IMR-90 (cell line): ENCODE data around the gene SCARB1. TPM values are rescaled to one million over a fixed set of nuclear protein-coding genes. Genes with fewer than 3 reads are reported as not detected.

Experiments used
- ATAC-seq: fragments of 200-7000 bp; cut with Tn5 transposase; 2 replicates; pipeline ENCODE4 v1.9.1; 2020; ENCODE audit warnings: low read depth, mild to moderate bottlenecking, moderate library complexity
- BruUV-seq: library from RNA; stranded (reverse); fragments of 400-500 nt; replicated peaks from 2 replicates; lab custom pipeline; 2021; lab: Mats Ljungman, UMichigan
- CTCF ChIA-PET: fragments of 300-600 bp; formaldehyde crosslinking; extraction: SDS; loops from one replicate; lab custom pipeline; 2021; ENCODE audit warnings: antibody characterized with exemption; lab: Yijun Ruan, JAX
- POLR2A ChIA-PET: fragments of 300-600 bp; sonication (Branson Sonifier 250); formaldehyde crosslinking; loops from one replicate; lab custom pipeline; 2022; ENCODE audit warnings: antibody characterized with exemption; ENCODE audit not compliant: unreplicated experiment; lab: Charles Lee
- DNase-seq: peaks from one replicate; pipeline ENCODE4 v3.0.0; 2013
- H2AFZ ChIP-seq: replicated peaks from 2 replicates; pipeline ENCODE3; 2013; ENCODE audit warnings: low read length, mild to moderate bottlenecking; ENCODE audit not compliant: poor library complexity
- H2AK5ac ChIP-seq: 2 replicates; pipeline ENCODE4 v1.6.1; 2013; ENCODE audit warnings: low read depth, low read length, inconsistent platforms
- H2AK9ac ChIP-seq: replicated peaks from 2 replicates; pipeline ENCODE3; 2013; ENCODE audit warnings: mild to moderate bottlenecking, low read depth, low read length, moderate library complexity; ENCODE audit not compliant: poor library complexity
- H2BK120ac ChIP-seq: 2 replicates; pipeline ENCODE4 v1.6.1; 2013; ENCODE audit warnings: low read depth, low read length, inconsistent platforms
- H2BK15ac ChIP-seq: 3 replicates; pipeline ENCODE4 v1.6.1; 2013; ENCODE audit warnings: low read depth, low read length, inconsistent platforms
- H2BK20ac ChIP-seq: 2 replicates; pipeline ENCODE4 v1.6.1; 2013; ENCODE audit warnings: low read depth, mild to moderate bottlenecking, inconsistent platforms, low read length, moderate library complexity
- H2BK5ac ChIP-seq: 2 replicates; pipeline ENCODE4 v1.6.1; 2013; ENCODE audit warnings: mild to moderate bottlenecking, low read depth, low read length, inconsistent platforms; ENCODE audit not compliant: poor library complexity, severe bottlenecking
- H3K14ac ChIP-seq: replicated peaks from 2 replicates; pipeline ENCODE4 v1.6.1; 2013; ENCODE audit warnings: low read depth, low read length, inconsistent platforms
- H3K18ac ChIP-seq: 2 replicates; pipeline ENCODE4 v1.6.1; 2013; ENCODE audit warnings: low read depth, low read length, control low read depth
- H3K23ac ChIP-seq: 2 replicates; pipeline ENCODE4 v1.6.1; 2013; ENCODE audit warnings: low read depth, low read length, inconsistent platforms
- H3K27ac ChIP-seq: 2 replicates; pipeline ENCODE4 v1.5.1; 2013; ENCODE audit warnings: mild to moderate bottlenecking, control low read depth, low read length; ENCODE audit not compliant: insufficient read depth
- H3K27me3 ChIP-seq: 2 replicates; pipeline ENCODE4 v1.6.1; 2013; ENCODE audit warnings: low read length; ENCODE audit not compliant: control insufficient read depth, insufficient read depth
- H3K36me3 ChIP-seq: 2 replicates; pipeline ENCODE4 v1.6.1; 2013; ENCODE audit warnings: low read length, mixed read lengths; ENCODE audit not compliant: control insufficient read depth, insufficient read depth
- H3K4ac ChIP-seq: 2 replicates; pipeline ENCODE4 v1.6.1; 2013; ENCODE audit warnings: low read depth, low read length, inconsistent platforms
- H3K4me1 ChIP-seq: 2 replicates; pipeline ENCODE4 v1.6.1; 2013; ENCODE audit warnings: low read length, mixed read lengths; ENCODE audit not compliant: control insufficient read depth, insufficient read depth
- H3K4me2 ChIP-seq: 2 replicates; pipeline ENCODE4 v1.6.1; 2013; ENCODE audit warnings: low read depth, mild to moderate bottlenecking, control low read depth, low read length, moderate library complexity
- H3K4me3 ChIP-seq: 2 replicates; pipeline ENCODE4 v1.5.1; 2013; ENCODE audit warnings: low read depth, mild to moderate bottlenecking, control low read depth, low read length, moderate library complexity; ENCODE audit not compliant: insufficient read depth
- H3K56ac ChIP-seq: 2 replicates; pipeline ENCODE4 v1.6.1; 2013; ENCODE audit warnings: low read length, inconsistent platforms; ENCODE audit not compliant: insufficient read depth; ENCODE audit errors: extremely low read depth
- H3K79me1 ChIP-seq, 2 experiments: 2 replicates each; pipeline ENCODE4 v1.6.1; 2013; ENCODE audit warnings: low read length in 2 of 2, inconsistent platforms in 1 of 2, low read depth in 1 of 2
- H3K9ac ChIP-seq: 2 replicates; pipeline ENCODE4 v1.6.1; 2013; ENCODE audit warnings: low read depth, low read length, control low read depth
- H3K9me1 ChIP-seq: 2 replicates; pipeline ENCODE4 v1.6.1; 2013; ENCODE audit warnings: low read length, inconsistent platforms; ENCODE audit not compliant: insufficient read depth
- H3K9me3 ChIP-seq: 2 replicates; pipeline ENCODE4 v1.6.1; 2013; ENCODE audit warnings: low read length; ENCODE audit not compliant: control insufficient read depth, insufficient read depth
- H4K20me1 ChIP-seq: 2 replicates; pipeline ENCODE4 v1.6.1; 2013; ENCODE audit warnings: low read length, inconsistent platforms; ENCODE audit not compliant: insufficient read depth
- H4K5ac ChIP-seq: 2 replicates; pipeline ENCODE4 v1.6.1; 2013; ENCODE audit warnings: mild to moderate bottlenecking, low read depth, low read length, control low read depth
- H4K8ac ChIP-seq, 2 experiments: 2 replicates each; pipeline ENCODE4 v1.6.1; 2013; ENCODE audit warnings: low read depth in 2 of 2, low read length in 2 of 2, control low read depth in 1 of 2, inconsistent platforms in 1 of 2
- H4K91ac ChIP-seq: 2 replicates; pipeline ENCODE4 v1.6.1; 2013; ENCODE audit warnings: low read depth, low read length, inconsistent platforms; ENCODE audit not compliant: insufficient read depth
- CHD1 ChIP-seq: IDR thresholded peaks from 2 replicates; pipeline ENCODE4 v1.6.1; 2012; ENCODE audit warnings: low read depth, low read length, improper control_type of control experiment
- CTCF ChIP-seq: conservative IDR thresholded peaks from 2 replicates; pipeline ENCODE4 v1.5.1; 2012; ENCODE audit warnings: mild to moderate bottlenecking, low read depth, low read length, improper control_type of control experiment
- MAFK ChIP-seq: IDR thresholded peaks from 2 replicates; pipeline ENCODE4 v1.6.1; 2012; ENCODE audit warnings: low read depth, low read length, improper control_type of control experiment
- MAZ ChIP-seq: IDR thresholded peaks from 2 replicates; pipeline ENCODE4 v1.6.1; 2012; ENCODE audit warnings: low read depth, mild to moderate bottlenecking, low read length, improper control_type of control experiment, moderate library complexity, borderline replicate concordance
- MXI1 ChIP-seq: IDR thresholded peaks from 2 replicates; pipeline ENCODE4 v1.6.1; 2012; ENCODE audit warnings: low read depth, mild to moderate bottlenecking, low read length, moderate library complexity, borderline replicate concordance
- NFE2L2 ChIP-seq: fragments of 150-350 bp; IDR thresholded peaks from 2 replicates; pipeline ENCODE4 v1.6.1; 2016; ENCODE audit warnings: low read depth, mild to moderate bottlenecking, low read length
- POLR2A ChIP-seq: IDR thresholded peaks from 2 replicates; pipeline ENCODE4 v1.6.1; 2012; ENCODE audit warnings: mild to moderate bottlenecking, low read depth, low read length
- RAD21 ChIP-seq: IDR thresholded peaks from 2 replicates; pipeline ENCODE4 v1.6.1; 2012; ENCODE audit warnings: low read length, improper control_type of control experiment
- RFX5 ChIP-seq: IDR thresholded peaks from 2 replicates; pipeline ENCODE4 v1.8.0; 2012; ENCODE audit warnings: low read depth, mild to moderate bottlenecking, low read length, moderate library complexity
- SMC3 ChIP-seq: fragments of 150-350 bp; IDR thresholded peaks from 2 replicates; pipeline ENCODE4 v1.6.1; 2016; ENCODE audit warnings: low read depth, mild to moderate bottlenecking, antibody characterized with exemption, low read length, moderate library complexity
- WGBS, 2 experiments: methylation state at CpG; one replicate each; pipeline versions ENCODE4 v1.1.5 to v1.1.7; 2013; ENCODE audit warnings: missing lambda C conversion rate in 2 of 2; ENCODE audit not compliant: insufficient read length in 1 of 2; ENCODE audit errors: extremely low coverage in 2 of 2; 5-methylcytosine and 5-hydroxymethylcytosine counted together
- dilution Hi-C: fragments of 300-500 bp; cut with HindIII; formaldehyde crosslinking; loops from one replicate; pipeline ENCODE4 v1.14.3; 2018; ENCODE audit warnings: low sequenced_read_pairs; ENCODE audit not compliant: unreplicated experiment
- in situ Hi-C: fragments of 300-500 bp; cut with MboI; formaldehyde crosslinking; loops from 3 replicates; pipeline ENCODE4 v1.14.3; 2019; ENCODE audit warnings: low sequenced_read_pairs, inconsistent platforms, mixed read lengths
- intact Hi-C: fragments of 100-400 bp; cut with micrococcal nuclease; formaldehyde crosslinking; loops from 2 replicates; pipeline ENCODE4 v1.10.0; 2022
- polyA plus RNA-seq, 3 experiments: library from polyadenylated mRNA; depleted of rRNA; stranded (reverse); fragments of >200 nt; gene quantifications; 2 replicates each; pipeline ENCODE4 v1.2.3, GENCODE V29; 2012; ENCODE audit warnings: low replicate concordance in 1 of 3
- total RNA-seq: library from RNA; depleted of rRNA; stranded (reverse); fragments of >200 nt; gene quantifications from 2 replicates; pipeline ENCODE4 v1.2.3, GENCODE V29; 2012
- TF ChIP-seq, protein P1 (sequence below): fragments of 150-350 bp; IDR thresholded peaks from 2 replicates; pipeline ENCODE4 v1.6.1; 2017; ENCODE audit warnings: mild to moderate bottlenecking, antibody characterized with exemption, low read length, low read depth
- TF ChIP-seq, protein P2 (sequence below): fragments of 150-350 bp; IDR thresholded peaks from 2 replicates; pipeline ENCODE4 v1.6.1; 2016; ENCODE audit warnings: low read depth, mild to moderate bottlenecking, low read length, moderate library complexity, borderline replicate concordance

The SCARB1 gene
- total and polyA plus RNA-seq, 2 of the 4 experiments (the other 2 are of a cell fraction): 3.0 to 24.8 TPM

DNA sequence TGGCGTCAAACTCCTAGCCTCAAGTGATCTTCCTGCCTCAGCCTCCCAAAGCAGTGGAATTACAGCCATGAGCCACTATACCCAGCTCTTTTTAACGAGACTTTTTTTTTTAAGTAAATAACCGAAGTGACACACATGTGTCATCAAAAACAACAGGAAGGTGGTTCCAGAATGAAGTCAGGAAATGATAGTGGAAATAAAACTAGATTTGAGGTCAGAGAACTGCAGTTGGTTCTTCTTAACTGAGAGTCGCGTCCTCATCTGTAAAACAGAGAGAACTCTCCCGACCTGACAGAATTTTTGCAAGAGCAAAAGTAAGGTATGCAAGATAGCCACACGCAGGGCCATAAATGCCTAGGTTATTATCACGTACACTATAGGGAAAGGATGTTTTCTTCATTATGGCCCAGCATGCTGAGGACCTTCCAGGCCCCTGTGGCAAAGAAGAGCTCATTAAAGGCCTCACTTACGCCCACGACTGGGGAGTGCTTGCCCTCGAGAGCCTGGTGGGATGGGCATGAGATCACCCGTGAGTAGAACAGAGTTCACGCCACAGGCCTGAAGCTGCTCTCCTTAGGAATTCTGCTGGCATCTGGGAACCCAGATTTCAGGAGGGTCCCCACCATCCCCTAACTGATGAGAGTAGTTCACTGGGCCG is 67.2 kb downstream of the SCARB1 start:
- dilution Hi-C loops (no loop called here), intact Hi-C loops (no loop called here), in situ Hi-C loops (no loop called here)
- Histone ChIP-seq H3K36me3 (no peaks in the 10 kb centered on the region; the same call in 1 of the 2 replicates), H3K27ac (no peak overlapping the region), H3K4ac (no peak overlapping the region), H3K23ac (no peak overlapping the region), H3K27me3 (no peaks in the 10 kb centered on the region), H3K4me2 (no peak overlapping the region), H3K9ac (no peak overlapping the region), H3K79me1 (no peaks in the 10 kb centered on the region), H3K14ac (no peak overlapping the region), H4K5ac (no peak overlapping the region), H3K4me3 (no peak overlapping the region), H3K4me1 (peaks cover 1% of the 10 kb centered on the region; the same call in 1 of the 2 replicates), H4K8ac (no peak overlapping the region), H2AK5ac (no peak overlapping the region), H3K9me3 (no peaks in the 10 kb centered on the region), H2AK9ac (no peak overlapping the region), H3K9me1 (no peaks in the 10 kb centered on the region), H4K20me1 (no peaks in the 10 kb centered on the region), H2BK5ac (no peak overlapping the region), H3K56ac (no peak overlapping the region), H2BK20ac (no peak overlapping the region), H2BK15ac (no peak overlapping the region), H2BK120ac (no peak overlapping the region), H2AFZ (no peak overlapping the region), H3K18ac (no peak overlapping the region), H4K91ac (no peak overlapping the region)
- no TSS peak for BruUV-seq
- CTCF ChIA-PET: no interaction called here
- 94% methylated on average over 7 of the region's 14 CpGs; no CpG with 5 or more reads in 1 of the 2 experiments for WGBS, 2 experiments
- TF ChIP-seq CHD1: no peak
- TF ChIP-seq, protein P1, sequence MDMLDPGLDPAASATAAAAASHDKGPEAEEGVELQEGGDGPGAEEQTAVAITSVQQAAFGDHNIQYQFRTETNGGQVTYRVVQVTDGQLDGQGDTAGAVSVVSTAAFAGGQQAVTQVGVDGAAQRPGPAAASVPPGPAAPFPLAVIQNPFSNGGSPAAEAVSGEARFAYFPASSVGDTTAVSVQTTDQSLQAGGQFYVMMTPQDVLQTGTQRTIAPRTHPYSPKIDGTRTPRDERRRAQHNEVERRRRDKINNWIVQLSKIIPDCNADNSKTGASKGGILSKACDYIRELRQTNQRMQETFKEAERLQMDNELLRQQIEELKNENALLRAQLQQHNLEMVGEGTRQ: no peak
- TF ChIP-seq, protein P2, sequence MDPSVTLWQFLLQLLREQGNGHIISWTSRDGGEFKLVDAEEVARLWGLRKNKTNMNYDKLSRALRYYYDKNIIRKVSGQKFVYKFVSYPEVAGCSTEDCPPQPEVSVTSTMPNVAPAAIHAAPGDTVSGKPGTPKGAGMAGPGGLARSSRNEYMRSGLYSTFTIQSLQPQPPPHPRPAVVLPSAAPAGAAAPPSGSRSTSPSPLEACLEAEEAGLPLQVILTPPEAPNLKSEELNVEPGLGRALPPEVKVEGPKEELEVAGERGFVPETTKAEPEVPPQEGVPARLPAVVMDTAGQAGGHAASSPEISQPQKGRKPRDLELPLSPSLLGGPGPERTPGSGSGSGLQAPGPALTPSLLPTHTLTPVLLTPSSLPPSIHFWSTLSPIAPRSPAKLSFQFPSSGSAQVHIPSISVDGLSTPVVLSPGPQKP: no peak
- TF ChIP-seq SMC3: no peak
- TF ChIP-seq MAZ: no peak
- no peak for TF ChIP-seq POLR2A
- no peak for TF ChIP-seq MXI1
- no peak for TF ChIP-seq NFE2L2
- TF ChIP-seq RAD21: no peak
- TF ChIP-seq CTCF: no peak
- TF ChIP-seq MAFK: no peak
- no peak for TF ChIP-seq RFX5
- no peak for ATAC-seq
- DNase-seq: no peak
- POLR2A ChIA-PET: no interaction called here
